Body of pancreas (tissue), 4 donors: Measurements from ENCODE around the gene PDZD2. TPM values are rescaled to one million over a fixed set of nuclear protein-coding genes. Genes with fewer than 3 reads are reported as not detected.

Source experiments
- ATAC-seq: fragments of 150-250 bp; one replicate; pipeline ENCODE4 v1.9.1; 2016
- DNase-seq, 4 donors: peaks; one replicate each; pipeline ENCODE4 v3.0.0-alpha.2; 2019
- H3K27ac ChIP-seq, 4 donors: fragments of 200-600 bp; sonication (generic); 1 replicate in 3 of 4; 2 replicates in 1 of 4; pipeline versions ENCODE4 v1.5.1 to v1.6.1; 2016 to 2019; ENCODE audit warnings: mild to moderate bottlenecking in 1 of 4, mixed read lengths in 1 of 4, moderate library complexity in 1 of 4
- H3K27me3 ChIP-seq, 2 donors: fragments of 200-600 bp; sonication (generic); one replicate each; pipeline ENCODE4 v1.6.0; 2016; ENCODE audit warnings: mild to moderate bottlenecking in 1 of 2
- H3K36me3 ChIP-seq, 2 donors: fragments of 200-600 bp; sonication (generic); replicated peaks in 1 of 2; 2 replicates each; pipeline ENCODE4 v1.5.1; 2016; ENCODE audit warnings: low read depth in 2 of 2; ENCODE audit not compliant: insufficient read depth in 1 of 2
- H3K4me1 ChIP-seq: fragments of 200-600 bp; sonication (generic); one replicate; pipeline ENCODE4 v1.6.0; 2016
- H3K4me3 ChIP-seq, 2 donors: fragments of 200-600 bp; sonication (generic); 1 replicate in 1 of 2; 2 replicates in 1 of 2; pipeline ENCODE4 v1.5.1; 2016 to 2019
- H3K9me3 ChIP-seq, 3 donors: fragments of 200-600 bp; sonication (generic); 1 replicate in 2 of 3; 2 replicates in 1 of 3; pipeline ENCODE4 v1.5.1; 2016
- POLR2A ChIP-seq, 3 donors: fragments of 450-650 bp; IDR thresholded peaks; one replicate each; pipeline ENCODE4 v1.6.1; 2016; ENCODE audit warnings: antibody characterized with exemption in 3 of 3, mild to moderate bottlenecking in 2 of 3
- WGBS, 2 donors: methylation state at CpG; one replicate each; pipeline ENCODE4 v1.1.5; 2017; 5-methylcytosine and 5-hydroxymethylcytosine counted together
- intact Hi-C: fragments of 100-400 bp; cut with DNase I; formaldehyde crosslinking; loops from one replicate; pipeline ENCODE4 v1.15.1; 2023
- total RNA-seq, 2 donors: library from RNA; depleted of rRNA; stranded (reverse); fragments of >200 nt; gene quantifications; one replicate each; pipeline ENCODE4 v1.1.0, GENCODE V29; 2016
- TF ChIP-seq, protein P1 (sequence below), 7 experiments: fragments of 450-650 bp in 4 of 7; fragments of 200-600 bp in 3 of 7; sonication (generic) in 3 of 7; IDR thresholded peaks; one replicate each; pipeline ENCODE4 v1.5.1; 2016 to 2019; ENCODE audit warnings: antibody characterized with exemption in 7 of 7

The PDZD2 gene
- total RNA-seq, 2 donors from 2014 or later, result 3.9 to 12.9 TPM

- H3K9me3 ChIP-seq, result no peaks in the 10 kb centered on the region
- H3K4me3 ChIP-seq, result no peak overlapping the region
- peak overlapping the region in 1 of 4 donors; percentile 19 for H3K27ac ChIP-seq
- peaks cover 12% of the 10 kb centered on the region for H3K4me1 ChIP-seq
- WGBS, 2 donors, result 17 to 21% methylated on average over 8 of the region's 8 CpGs
- no peaks in the 10 kb centered on the region for H3K27me3 ChIP-seq
- no peak for DNase-seq
- intact Hi-C loops, result no loop called here
- ATAC-seq, result no peak
- TF ChIP-seq POLR2A (IDR thresholded peaks at IDR 0.05), result no peak
- TF ChIP-seq, protein P1, sequence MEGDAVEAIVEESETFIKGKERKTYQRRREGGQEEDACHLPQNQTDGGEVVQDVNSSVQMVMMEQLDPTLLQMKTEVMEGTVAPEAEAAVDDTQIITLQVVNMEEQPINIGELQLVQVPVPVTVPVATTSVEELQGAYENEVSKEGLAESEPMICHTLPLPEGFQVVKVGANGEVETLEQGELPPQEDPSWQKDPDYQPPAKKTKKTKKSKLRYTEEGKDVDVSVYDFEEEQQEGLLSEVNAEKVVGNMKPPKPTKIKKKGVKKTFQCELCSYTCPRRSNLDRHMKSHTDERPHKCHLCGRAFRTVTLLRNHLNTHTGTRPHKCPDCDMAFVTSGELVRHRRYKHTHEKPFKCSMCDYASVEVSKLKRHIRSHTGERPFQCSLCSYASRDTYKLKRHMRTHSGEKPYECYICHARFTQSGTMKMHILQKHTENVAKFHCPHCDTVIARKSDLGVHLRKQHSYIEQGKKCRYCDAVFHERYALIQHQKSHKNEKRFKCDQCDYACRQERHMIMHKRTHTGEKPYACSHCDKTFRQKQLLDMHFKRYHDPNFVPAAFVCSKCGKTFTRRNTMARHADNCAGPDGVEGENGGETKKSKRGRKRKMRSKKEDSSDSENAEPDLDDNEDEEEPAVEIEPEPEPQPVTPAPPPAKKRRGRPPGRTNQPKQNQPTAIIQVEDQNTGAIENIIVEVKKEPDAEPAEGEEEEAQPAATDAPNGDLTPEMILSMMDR (IDR thresholded peaks at IDR 0.05), result no peak
- no peaks in the 10 kb centered on the region for H3K36me3 ChIP-seq
Measured at GRCh38 chr5:31889001-31889561, 250.2 kb downstream of the PDZD2 start.

GRCh38 chr5:31890046-31890445 is 251.1 kb downstream of the PDZD2 start:
- no peak for TF ChIP-seq POLR2A (IDR thresholded peaks at IDR 0.05)
- TF ChIP-seq, protein P1 (IDR thresholded peaks at IDR 0.05), result no peak
- ATAC-seq (no peak), DNase-seq (no peak)
- no peaks in the 10 kb centered on the region for H3K36me3 ChIP-seq
- WGBS, 2 donors, result 64 to 73% methylated on average over 7 of the region's 7 CpGs
- H3K27me3 ChIP-seq, result no peaks in the 10 kb centered on the region
- peaks cover 12% of the 10 kb centered on the region for H3K4me1 ChIP-seq
- no peak overlapping the region for H3K4me3 ChIP-seq
- intact Hi-C loops, result no loop called here
- no peak overlapping the region for H3K27ac ChIP-seq
- no peaks in the 10 kb centered on the region for H3K9me3 ChIP-seq

GRCh38 chr5:31894141-31894540 is 255.2 kb downstream of the PDZD2 start:
- TF ChIP-seq, protein P1 (IDR thresholded peaks at IDR 0.05), result no peak
- TF ChIP-seq POLR2A (IDR thresholded peaks at IDR 0.05), result no peak

GRCh38 chr5:31895199-31895820 is 256.4 kb downstream of the PDZD2 start:
- DNase-seq (no peak), ATAC-seq (no peak)
- no peak for TF ChIP-seq POLR2A (IDR thresholded peaks at IDR 0.05)
- Histone ChIP-seq H3K9me3 (no peaks in the 10 kb centered on the region), H3K27ac (no peak overlapping the region), H3K36me3 (no peaks in the 10 kb centered on the region), H3K4me3 (no peak overlapping the region), H3K27me3 (no peaks in the 10 kb centered on the region), H3K4me1 (no peaks in the 10 kb centered on the region)
- intact Hi-C loops, result no loop called here
- WGBS, 2 donors, result 66 to 72% methylated on average over 2 of the region's 2 CpGs

More at GRCh38 chr5:31894141-31894540, 255.2 kb downstream of the PDZD2 start:
- no peaks in the 10 kb centered on the region for H3K27me3 ChIP-seq
- H3K36me3 ChIP-seq, result no peaks in the 10 kb centered on the region
- DNase-seq (no peak), ATAC-seq (no peak)
- peaks cover 7% of the 10 kb centered on the region for H3K4me1 ChIP-seq
- H3K27ac ChIP-seq, result no peak overlapping the region
- no peaks in the 10 kb centered on the region for H3K9me3 ChIP-seq
- intact Hi-C loops, result no loop called here
- WGBS, 2 donors, result 66 to 72% methylated on average over 5 to 6 of the region's 6 CpGs
- no peak overlapping the region for H3K4me3 ChIP-seq

DNA sequence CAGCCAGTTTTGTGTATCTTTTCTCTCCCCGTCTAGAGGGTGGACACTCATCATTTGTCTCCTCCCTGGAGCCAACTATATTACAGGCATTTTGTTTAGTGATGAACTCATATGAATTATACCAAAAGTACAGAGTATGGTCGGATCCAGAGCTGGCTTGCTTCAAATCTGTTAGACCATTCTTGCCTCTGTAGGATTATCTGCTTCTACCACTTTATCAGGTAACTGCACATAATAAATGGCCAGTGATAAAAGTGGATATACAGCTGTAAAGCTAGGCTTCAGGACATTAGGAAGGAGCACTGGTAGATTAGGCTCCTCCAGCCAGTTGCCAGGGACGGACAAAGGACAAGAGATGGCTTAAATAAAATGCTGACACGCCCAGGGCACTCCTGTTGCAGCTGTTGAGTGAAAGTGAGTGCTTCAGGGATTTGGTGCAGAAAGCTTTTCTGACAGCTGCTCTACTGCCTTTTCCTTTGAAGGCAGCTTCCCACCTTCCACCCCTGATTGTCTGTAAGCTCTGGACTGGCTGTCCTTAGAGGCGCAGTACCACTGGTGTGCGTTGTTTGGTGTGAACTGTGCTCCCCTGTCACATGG is 259.2 kb downstream of the PDZD2 start:
- no peaks in the 10 kb centered on the region for H3K27me3 ChIP-seq
- TF ChIP-seq POLR2A (IDR thresholded peaks at IDR 0.05), result no peak
- TF ChIP-seq, protein P1 (IDR thresholded peaks at IDR 0.05), result no peak
- no peak overlapping the region for H3K4me3 ChIP-seq
- no peaks in the 10 kb centered on the region for H3K4me1 ChIP-seq
- WGBS, 2 donors, result 48 to 51% methylated on average over 6 of the region's 6 CpGs
- H3K27ac ChIP-seq, result no peak overlapping the region
- no peaks in the 10 kb centered on the region for H3K36me3 ChIP-seq
- DNase-seq (no peak), ATAC-seq (no peak)
- intact Hi-C loops, result no loop called here
- H3K9me3 ChIP-seq, result no peaks in the 10 kb centered on the region
